GM21723 (cell line): ENCODE measurements around the gene SRD5A3.

Experiments used
- ATAC-seq: cut with Tn5 transposase; IDR thresholded peaks from one replicate; pipeline ENCODE4 v1.9.1; 2021; ENCODE audit warnings: mild to moderate bottlenecking, moderate library complexity; ENCODE audit not compliant: unreplicated experiment

Gene SRD5A3

GRCh38 chr4:55372259-55372658, 26.2 kb downstream of the SRD5A3 start:
- ATAC-seq, result no peak

DNA sequence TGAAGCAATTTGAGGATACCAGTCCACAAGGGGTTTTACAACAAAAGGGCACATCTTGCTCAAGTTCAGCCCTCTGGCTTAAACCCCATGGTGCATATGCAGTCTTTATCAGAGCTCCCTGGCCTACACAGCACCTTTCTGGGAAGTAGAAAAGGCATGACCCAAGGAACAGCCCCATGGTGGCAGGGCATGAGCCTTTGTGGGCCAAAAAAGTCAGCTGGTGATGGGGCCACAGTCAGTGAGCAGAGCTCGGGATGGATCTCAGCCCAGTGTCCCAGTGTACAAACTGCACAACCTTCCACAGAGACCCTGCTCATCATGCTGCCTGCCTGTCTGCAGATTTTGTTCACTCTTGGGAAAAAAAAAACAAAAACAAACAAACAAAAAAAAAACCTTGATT, 27.4 kb downstream of the SRD5A3 start:
- ATAC-seq, result no peak

DNA sequence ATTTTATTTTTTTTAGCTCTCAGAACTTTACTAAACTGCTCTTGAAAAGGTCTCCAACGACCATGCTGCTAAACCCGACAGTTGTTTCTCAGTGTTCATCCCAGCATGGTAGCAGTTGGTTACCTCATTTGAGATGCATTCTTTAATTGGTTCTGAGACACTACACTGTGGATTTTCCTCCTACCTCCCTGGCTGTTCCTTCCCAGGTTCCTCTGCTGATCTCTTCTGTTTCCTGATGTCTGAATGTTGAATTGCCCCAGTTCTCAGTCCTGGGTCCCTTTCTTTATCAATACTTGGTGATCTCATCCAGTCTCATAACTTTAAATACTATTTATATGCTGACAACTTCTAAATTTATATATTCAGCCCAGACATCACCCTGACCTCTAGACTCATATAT, 30.7 kb downstream of the SRD5A3 start:
- no peak for ATAC-seq

DNA sequence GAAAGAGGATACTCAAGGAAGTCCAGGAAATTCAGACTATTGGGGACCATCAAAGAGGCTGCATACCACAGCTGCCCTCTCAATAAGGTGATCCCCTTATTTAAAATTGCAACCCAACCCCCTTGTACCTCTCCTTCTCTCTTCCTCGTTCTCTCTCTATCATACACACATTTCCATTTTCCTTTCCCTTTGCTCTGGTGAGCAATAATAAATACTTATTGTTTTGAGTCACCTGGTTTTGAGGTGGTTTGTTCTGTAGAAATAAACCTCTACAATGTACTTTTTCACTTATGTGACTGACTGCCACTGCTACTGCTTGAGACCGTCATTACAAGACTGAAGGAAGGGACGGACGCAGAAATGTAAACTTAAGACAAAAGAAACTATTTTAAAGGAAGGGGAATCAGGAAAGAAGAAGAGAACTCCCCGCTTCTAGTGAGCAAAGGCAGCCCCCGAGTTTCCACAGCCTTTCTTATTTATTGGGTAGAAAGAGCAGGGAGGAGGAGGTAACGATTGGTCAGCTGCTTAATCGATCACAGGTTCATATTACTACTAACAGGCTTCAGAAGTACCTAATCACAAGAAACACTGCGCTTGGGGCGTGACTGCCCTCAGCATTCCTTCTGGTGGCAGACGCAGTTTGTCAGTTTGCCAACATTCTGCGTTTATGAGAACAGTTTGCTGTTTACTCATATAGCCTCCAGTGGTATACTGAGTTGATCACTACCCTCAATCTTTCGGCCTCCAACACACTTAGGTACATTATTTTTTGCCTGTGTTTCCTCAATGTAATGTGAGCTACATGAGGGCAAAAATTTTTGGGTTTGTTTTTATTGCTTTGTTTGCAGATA, 32.8 kb downstream of the SRD5A3 start:
- ATAC-seq, result no peak

DNA sequence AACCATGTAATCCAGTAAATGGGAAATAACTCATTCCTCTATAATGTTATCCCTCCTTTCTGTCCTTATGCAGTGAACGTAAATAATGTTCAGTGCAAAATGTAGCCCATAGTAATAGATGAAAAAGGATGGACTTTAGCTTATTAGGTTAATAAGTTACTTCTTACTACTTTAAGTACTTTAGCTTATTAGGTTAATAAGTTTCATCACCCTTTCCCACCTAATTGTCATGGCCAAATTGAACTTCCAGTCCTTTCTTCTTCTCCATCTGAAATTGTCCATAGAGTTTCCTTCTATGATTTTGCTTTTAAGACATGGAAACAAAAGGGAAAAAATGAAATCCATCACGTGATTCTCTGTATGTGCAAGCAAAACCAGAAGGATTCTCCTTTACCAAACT, 34.5 kb downstream of the SRD5A3 start:
- no peak for ATAC-seq

DNA sequence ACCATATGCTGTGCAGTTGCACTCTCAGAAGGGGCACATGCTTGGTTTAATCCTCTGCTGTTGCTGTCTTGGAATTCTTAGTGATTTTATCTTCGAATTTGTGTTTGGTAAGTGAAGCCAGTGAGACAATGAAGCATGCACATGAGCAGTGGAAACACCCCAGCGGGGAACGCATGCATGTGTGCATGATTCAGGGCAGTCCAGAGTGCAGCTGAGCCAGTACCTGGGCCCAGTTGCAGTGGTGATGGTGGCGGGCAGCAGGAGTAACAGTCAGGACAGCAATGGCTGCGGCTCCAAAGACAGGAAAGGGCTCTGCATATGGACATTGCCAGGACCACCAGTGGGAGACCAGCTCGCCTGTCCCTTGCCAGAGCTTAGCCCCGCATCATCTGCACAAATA, 35.5 kb downstream of the SRD5A3 start:
- ATAC-seq, result no peak

DNA sequence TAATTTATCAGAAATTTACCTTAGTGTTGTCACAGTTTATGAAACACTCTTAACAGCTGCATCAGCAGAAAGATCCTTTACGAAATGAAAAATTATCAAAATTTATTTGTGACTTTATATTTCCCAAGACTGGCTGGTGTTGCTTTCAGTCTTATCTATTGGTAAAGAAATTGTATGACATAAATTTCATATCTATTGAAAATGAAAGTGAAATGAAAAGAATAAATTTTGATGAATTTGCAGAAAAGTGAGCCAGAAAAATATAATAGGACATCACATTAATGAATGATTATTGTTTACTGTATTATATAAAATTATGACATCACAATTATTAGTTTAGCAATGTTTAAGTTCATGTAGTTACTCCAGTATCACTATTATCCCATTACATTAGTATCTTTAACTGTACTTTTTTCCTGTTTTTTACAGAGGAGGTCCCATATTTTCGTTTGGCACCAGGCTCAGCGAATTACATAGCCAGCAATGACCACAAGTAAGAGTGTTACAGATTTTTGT, 36.5 kb downstream of the SRD5A3 start:
- ATAC-seq, result no peak

GRCh38 chr4:55385201-55385649, 39.2 kb downstream of the SRD5A3 start:
- ATAC-seq, result no peak

DNA sequence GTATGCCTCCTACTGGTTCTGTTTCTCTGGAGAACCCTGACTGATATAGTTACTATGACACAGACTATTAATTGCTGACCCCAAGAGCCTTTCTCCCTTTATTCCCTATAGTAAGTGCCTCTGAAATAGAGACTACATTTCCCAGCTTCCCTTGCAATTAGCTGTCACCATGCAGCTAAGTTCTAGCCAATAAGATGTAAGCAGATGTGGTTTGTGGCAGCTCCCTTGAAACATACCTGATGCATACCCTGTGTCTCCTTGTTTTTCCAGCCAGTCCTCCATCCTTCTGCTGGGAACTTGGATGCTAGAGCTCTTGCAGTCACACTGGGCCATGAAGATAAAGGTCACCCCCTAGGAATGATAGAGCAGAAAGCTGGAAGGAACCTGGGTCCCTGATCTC, 40.0 kb downstream of the SRD5A3 start:
- ATAC-seq, result peak; percentile 81

GRCh38 chr4:55386840-55387239, 40.8 kb downstream of the SRD5A3 start:
- no peak for ATAC-seq

DNA sequence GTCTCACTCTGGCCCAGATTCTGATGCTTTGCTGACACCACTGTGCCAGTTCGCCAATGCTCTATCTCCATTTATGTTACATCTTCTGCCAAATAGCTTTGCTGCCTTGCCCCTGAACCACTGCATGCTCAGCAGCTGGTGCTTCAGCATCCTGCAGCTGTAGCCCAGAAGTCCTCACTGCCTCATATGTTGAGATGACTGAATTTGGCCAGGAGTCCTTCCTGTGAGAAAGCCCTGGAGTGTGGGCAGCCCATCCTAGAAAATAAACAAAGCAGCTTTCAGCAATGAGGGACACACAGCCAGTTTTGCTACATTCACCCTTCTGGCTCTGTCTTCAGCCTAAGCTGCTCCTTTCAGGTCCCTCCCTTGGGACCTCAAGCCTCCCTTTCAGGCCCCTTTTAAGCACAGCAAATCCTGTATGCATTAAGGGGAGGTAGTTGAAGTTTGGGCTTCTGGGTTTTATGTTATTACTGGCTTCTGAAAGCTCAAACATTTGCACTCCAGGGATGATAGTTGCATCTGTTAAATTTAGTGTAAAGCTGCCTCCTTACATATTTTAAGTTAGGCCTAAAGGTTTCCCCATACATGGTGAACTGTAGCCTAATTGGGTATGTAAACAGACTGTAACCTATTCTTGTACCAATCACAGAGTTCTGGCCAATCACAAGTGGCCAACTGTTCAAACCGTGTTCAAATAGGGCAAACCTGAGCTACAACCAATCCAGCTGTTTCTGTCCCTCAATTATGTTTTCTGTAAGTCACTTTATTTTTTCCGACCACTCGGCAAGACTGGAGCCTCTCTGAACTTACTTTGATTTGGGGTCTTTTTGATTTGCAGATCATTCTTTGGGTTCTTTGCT, 47.6 kb downstream of the SRD5A3 start:
- no peak for ATAC-seq

DNA sequence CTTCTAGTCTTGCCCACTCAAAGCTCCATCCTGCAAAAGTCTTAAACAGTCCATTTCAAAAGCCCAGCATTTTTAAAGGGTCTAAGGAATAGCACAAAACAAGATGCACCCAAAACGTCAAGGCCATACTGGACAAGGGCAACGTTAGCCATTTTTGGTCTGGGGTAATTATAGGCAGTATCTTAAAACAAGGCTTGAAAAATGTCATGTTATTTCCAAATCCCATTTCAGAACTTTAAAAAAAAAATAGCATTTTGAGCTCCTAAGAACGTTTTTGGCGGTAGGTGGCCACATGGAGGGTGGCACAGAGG, 49.1 kb downstream of the SRD5A3 start:
- ATAC-seq, result peak; percentile 0

DNA sequence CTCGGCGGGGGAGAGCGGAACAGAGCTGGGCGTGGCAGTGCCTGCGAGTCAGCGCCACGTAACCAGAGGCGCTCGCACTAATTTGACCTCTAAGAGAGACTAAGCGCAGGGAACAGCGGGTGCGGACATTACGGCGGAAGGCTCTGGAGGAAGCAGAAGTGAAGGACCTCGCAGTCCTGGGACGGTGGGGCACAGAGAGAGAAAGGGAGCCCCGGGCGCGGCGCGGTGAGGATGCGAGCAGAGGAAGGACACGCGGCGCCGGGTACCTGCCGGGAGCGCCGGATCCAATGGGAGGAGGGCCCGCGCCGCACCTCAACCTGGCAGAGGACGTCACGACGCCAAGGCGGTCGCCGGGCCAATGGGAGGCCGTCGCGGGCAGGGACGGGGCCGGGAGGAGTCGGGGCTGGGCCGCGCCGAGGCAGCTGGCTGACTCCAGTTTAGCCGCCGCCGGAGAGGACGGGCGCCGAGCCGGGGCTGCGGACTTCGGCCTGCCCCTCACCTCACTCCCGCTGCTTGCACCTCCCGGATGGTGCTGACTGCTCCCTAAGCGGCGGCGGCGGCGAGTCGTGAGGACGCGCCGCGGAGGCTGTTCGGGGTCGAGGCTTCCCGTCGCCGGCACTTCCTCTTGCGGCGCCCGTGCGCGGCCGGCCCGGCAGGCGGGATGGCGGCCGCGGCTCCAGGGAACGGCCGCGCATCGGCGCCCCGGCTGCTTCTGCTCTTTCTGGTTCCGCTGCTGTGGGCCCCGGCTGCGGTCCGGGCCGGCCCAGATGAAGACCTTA, 49.7 kb downstream of the SRD5A3 start, which contains the start of gene TMEM165:
TSS of gene TMEM165 (plus strand) at position 429 of the 779 bp plus-strand sequence. CDS start at position 662, 233 bp downstream.
- ATAC-seq, result peak; percentile 93

DNA sequence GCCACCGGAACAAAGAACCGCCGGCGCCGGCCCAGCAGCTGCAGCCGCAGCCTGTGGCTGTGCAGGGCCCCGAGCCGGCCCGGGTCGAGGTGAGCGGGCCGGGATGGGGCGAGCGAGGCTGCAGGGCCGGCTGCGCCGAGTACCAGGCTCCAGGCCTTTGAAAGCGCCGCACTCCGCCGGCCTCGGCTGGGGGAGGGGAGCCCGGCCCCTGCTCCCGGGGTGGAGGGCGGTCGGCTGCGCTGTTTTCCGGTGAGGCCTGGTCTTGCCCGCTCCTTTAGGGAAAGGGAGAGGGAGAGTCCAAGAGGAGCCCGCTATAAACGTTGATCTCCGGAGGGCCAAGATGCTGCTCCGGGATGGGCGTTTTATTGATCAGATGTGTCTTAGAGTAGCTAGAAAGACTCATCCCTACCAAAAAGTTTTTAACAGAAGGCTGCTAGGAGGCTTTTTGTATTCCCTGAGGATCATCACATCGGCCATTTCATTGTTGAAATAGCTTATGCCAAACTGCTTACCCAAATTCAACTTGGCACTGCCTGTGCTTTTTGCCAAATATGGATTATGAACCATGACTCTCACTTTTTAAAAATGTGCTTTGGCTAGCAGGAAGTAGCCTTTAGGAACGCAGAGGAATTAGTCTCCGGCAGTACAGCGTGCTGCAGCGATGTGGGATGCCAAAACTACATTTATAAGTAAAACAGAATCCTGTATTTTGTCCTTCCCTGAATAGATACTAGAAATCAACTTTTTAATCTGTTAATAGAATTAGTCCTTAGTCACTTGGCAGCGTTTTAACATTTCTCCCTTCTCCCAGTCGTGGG, 50.5 kb downstream of the SRD5A3 start:
- ATAC-seq, result peak; percentile 37

GRCh38 chr4:55397126-55397436, 51.0 kb downstream of the SRD5A3 start:
- ATAC-seq, result no peak

GRCh38 chr4:55397520-55398321, 51.7 kb downstream of the SRD5A3 start:
- no peak for ATAC-seq

DNA sequence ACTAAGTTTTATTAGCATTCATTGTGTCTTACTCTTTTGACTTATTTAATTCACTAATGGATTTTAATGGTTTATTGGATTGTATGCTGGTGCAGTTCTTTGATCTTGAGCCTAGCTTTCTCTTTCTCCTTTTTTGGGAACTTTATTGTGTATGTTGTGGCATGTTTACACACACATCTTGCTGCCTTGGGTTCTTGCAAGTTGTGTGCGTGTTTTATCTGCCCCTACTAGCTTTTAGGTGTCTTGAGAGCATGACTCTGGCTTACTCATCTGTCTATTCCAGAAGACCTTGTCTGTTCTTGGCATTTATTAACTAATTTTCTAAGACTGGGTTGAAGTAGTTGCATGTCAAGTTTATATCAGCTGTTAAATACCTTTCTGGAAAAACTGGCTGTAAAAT, 52.4 kb downstream of the SRD5A3 start:
- no peak for ATAC-seq

GRCh38 chr4:55398966-55399365, 52.9 kb downstream of the SRD5A3 start:
- no peak for ATAC-seq

DNA sequence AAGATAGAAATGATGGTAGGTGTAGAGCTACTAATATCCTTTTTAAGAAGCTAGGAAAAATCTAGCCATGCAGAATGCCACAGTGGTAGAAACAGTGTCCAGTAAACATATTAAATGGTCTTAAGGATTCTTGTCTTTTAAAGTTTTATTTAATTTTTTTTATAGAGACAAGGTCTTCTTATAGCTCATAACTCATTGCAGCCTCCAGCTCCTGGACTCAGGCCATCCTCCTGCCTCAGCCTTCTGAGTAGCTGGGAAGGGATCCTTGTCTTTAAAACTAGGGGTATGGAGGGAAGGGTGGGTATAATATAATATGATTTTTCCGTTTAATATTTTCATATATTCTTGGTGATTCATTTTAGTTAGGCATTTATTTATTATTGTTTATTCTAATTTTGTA, 53.5 kb downstream of the SRD5A3 start:
- ATAC-seq, result no peak
